Measurements from ENCODE around the gene TIMM10.

TIMM10 gene

GRCh38 chr11:57499413-57499982, 31.1 kb downstream of the TIMM10 start:
- no peak for ATAC-seq (ENCODE audit: insufficient read depth, low read depth)
- H3K36me3 ChIP-seq (ENCODE audit: insufficient read depth, low read length): peaks cover 6% of the 10 kb centered on the region; the same call in 1 of the 2 replicates
- H3K9ac ChIP-seq (ENCODE audit: low read depth, low read length): no peak overlapping the region

GRCh38 chr11:57498540-57498939, 32.0 kb downstream of the TIMM10 start:
- Histone ChIP-seq H3K4me2 (ENCODE audit: insufficient read depth, low read length) (no peak overlapping the region), H3K9me3 (ENCODE audit: insufficient read depth, low read length, severe bottlenecking) (no peaks in the 10 kb centered on the region), H2AFZ (ENCODE audit: low read depth, low read length) (no peak overlapping the region), H3K27ac (ENCODE audit: low read length) (no peak overlapping the region), H3K79me2 (ENCODE audit: insufficient read depth, low read length) (no peaks in the 10 kb centered on the region), H3K4me1 (ENCODE audit: insufficient read depth, low read length) (peaks cover 6% of the 10 kb centered on the region), H4K20me1 (ENCODE audit: insufficient read depth, low read length) (no peaks in the 10 kb centered on the region), H3K9ac (ENCODE audit: low read depth, low read length) (no peak overlapping the region), H3K36me3 (ENCODE audit: insufficient read depth, low read length) (peaks cover 6% of the 10 kb centered on the region; the same call in 1 of the 2 replicates), H3K4me3 (ENCODE audit: low read depth in 1 of 2, low read length in 2 of 2) (no peak overlapping the region), H3K27me3 (ENCODE audit: insufficient read depth, low read length, poor library complexity) (no peaks in the 10 kb centered on the region)
- DNase-seq: no peak
- TF ChIP-seq CTCF (IDR thresholded peaks at IDR 0.05; ENCODE audit: borderline replicate concordance, extremely low read depth, low read length, poor library complexity, severe bottlenecking): no peak
- no peak for TF ChIP-seq EZH2 (IDR thresholded peaks at IDR 0.05; ENCODE audit: borderline replicate concordance, low read depth, low read length, severe bottlenecking)
- ATAC-seq (ENCODE audit: insufficient read depth, low read depth): no peak

More at GRCh38 chr11:57499413-57499982, 31.1 kb downstream of the TIMM10 start:
- Histone ChIP-seq H3K9me3 (ENCODE audit: insufficient read depth, low read length, severe bottlenecking) (no peaks in the 10 kb centered on the region), H3K27ac (ENCODE audit: low read length) (no peak overlapping the region), H3K4me2 (ENCODE audit: insufficient read depth, low read length) (no peak overlapping the region), H3K79me2 (ENCODE audit: insufficient read depth, low read length) (no peaks in the 10 kb centered on the region), H3K4me1 (ENCODE audit: insufficient read depth, low read length) (no peaks in the 10 kb centered on the region), H3K4me3 (ENCODE audit: low read depth in 1 of 2, low read length in 2 of 2) (no peak overlapping the region), H3K27me3 (ENCODE audit: insufficient read depth, low read length, poor library complexity) (no peaks in the 10 kb centered on the region), H2AFZ (ENCODE audit: low read depth, low read length) (no peak overlapping the region), H4K20me1 (ENCODE audit: insufficient read depth, low read length) (no peaks in the 10 kb centered on the region)
- TF ChIP-seq EZH2 (IDR thresholded peaks at IDR 0.05; ENCODE audit: borderline replicate concordance, low read depth, low read length, severe bottlenecking): no peak
- no peak for TF ChIP-seq CTCF (IDR thresholded peaks at IDR 0.05; ENCODE audit: borderline replicate concordance, extremely low read depth, low read length, poor library complexity, severe bottlenecking)
- DNase-seq: no peak

GRCh38 chr11:57497303-57498247, 33.0 kb downstream of the TIMM10 start:
- H3K36me3 ChIP-seq (ENCODE audit: insufficient read depth, low read length): peaks cover 6% of the 10 kb centered on the region; the same call in 1 of the 2 replicates
- H3K9me3 ChIP-seq (ENCODE audit: insufficient read depth, low read length, severe bottlenecking): no peaks in the 10 kb centered on the region
- no peaks in the 10 kb centered on the region for H4K20me1 ChIP-seq (ENCODE audit: insufficient read depth, low read length)
- H3K79me2 ChIP-seq (ENCODE audit: insufficient read depth, low read length): no peaks in the 10 kb centered on the region
- ATAC-seq (ENCODE audit: insufficient read depth, low read depth) (no peak), DNase-seq (no peak)
- H3K27ac ChIP-seq (ENCODE audit: low read length): no peak overlapping the region
- H3K4me2 ChIP-seq (ENCODE audit: insufficient read depth, low read length): no peak overlapping the region
- H3K4me1 ChIP-seq (ENCODE audit: insufficient read depth, low read length): peaks cover 8% of the 10 kb centered on the region
- H3K4me3 ChIP-seq (ENCODE audit: low read depth in 1 of 2, low read length in 2 of 2): no peak overlapping the region
- no peak for TF ChIP-seq EZH2 (IDR thresholded peaks at IDR 0.05; ENCODE audit: borderline replicate concordance, low read depth, low read length, severe bottlenecking)
- TF ChIP-seq CTCF (IDR thresholded peaks at IDR 0.05; ENCODE audit: borderline replicate concordance, extremely low read depth, low read length, poor library complexity, severe bottlenecking): no peak
- H3K9ac ChIP-seq (ENCODE audit: low read depth, low read length): no peak overlapping the region
- H2AFZ ChIP-seq (ENCODE audit: low read depth, low read length): no peak overlapping the region
- no peaks in the 10 kb centered on the region for H3K27me3 ChIP-seq (ENCODE audit: insufficient read depth, low read length, poor library complexity)
